DOHH2 (cell line): ENCODE measurements around the gene ARID1B.

Experiments
- CTCF ChIP-seq: fragments of 200-600 bp; sonication (generic); IDR thresholded peaks from one replicate; pipeline ENCODE4 v1.5.1; 2014; ENCODE audit warnings: antibody characterized with exemption, mild to moderate bottlenecking, low read depth, low read length; ENCODE audit not compliant: poor library complexity, severe bottlenecking
- EZH2phosphoT487 ChIP-seq: fragments of 200-600 bp; sonication (generic); IDR thresholded peaks from 2 replicates; pipeline ENCODE4 v1.6.1; 2017; ENCODE audit warnings: borderline replicate concordance, mild to moderate bottlenecking, antibody characterized with exemption, low read length, moderate library complexity, mixed read lengths

- TF ChIP-seq CTCF (no peak), EZH2phosphoT487 (no peak)
Measured at GRCh38 chr6:157060440-157060952, 283.3 kb downstream of the ARID1B start.
